ENCODE data around the gene TMEM179.

TMEM179 gene

GRCh38 chr14:104588066-104588857 is 16.3 kb downstream of the TMEM179 start:
- H3K4me3 ChIP-seq (ENCODE audit: control insufficient read depth, low read depth, low read length), result no peak overlapping the region
- no peak for DNase-seq (ENCODE audit: low read depth)
- no peak for TF ChIP-seq CTCF (IDR thresholded peaks at IDR 0.05; ENCODE audit: control insufficient read depth, insufficient read depth, low read depth, low read length, missing control alignments)

- TF ChIP-seq CTCF (IDR thresholded peaks at IDR 0.05; ENCODE audit: control insufficient read depth, insufficient read depth, low read depth, low read length, missing control alignments), result no peak
- no peak overlapping the region for H3K4me3 ChIP-seq (ENCODE audit: control insufficient read depth, low read depth, low read length)
- DNase-seq (ENCODE audit: low read depth), result no peak
Observed at GRCh38 chr14:104587641-104588040, 16.9 kb downstream of the TMEM179 start.

- no peak overlapping the region for H3K4me3 ChIP-seq (ENCODE audit: control insufficient read depth, low read depth, low read length)
- no peak for DNase-seq (ENCODE audit: low read depth)
- TF ChIP-seq CTCF (IDR thresholded peaks at IDR 0.05; ENCODE audit: control insufficient read depth, insufficient read depth, low read depth, low read length, missing control alignments), result no peak
Observed at GRCh38 chr14:104586832-104587620, 17.5 kb downstream of the TMEM179 start.

GRCh38 chr14:104585966-104586697 is 18.4 kb downstream of the TMEM179 start:
- no peak for TF ChIP-seq CTCF (IDR thresholded peaks at IDR 0.05; ENCODE audit: control insufficient read depth, insufficient read depth, low read depth, low read length, missing control alignments)
- DNase-seq (ENCODE audit: low read depth), result no peak
- H3K4me3 ChIP-seq (ENCODE audit: control insufficient read depth, low read depth, low read length), result no peak overlapping the region

GRCh38 chr14:104584557-104584956 is 20.0 kb downstream of the TMEM179 start:
- H3K4me3 ChIP-seq (ENCODE audit: control insufficient read depth, low read depth, low read length), result no peak overlapping the region
- no peak for DNase-seq (ENCODE audit: low read depth)
- TF ChIP-seq CTCF (IDR thresholded peaks at IDR 0.05; ENCODE audit: control insufficient read depth, insufficient read depth, low read depth, low read length, missing control alignments), result no peak

Data from AG09309 (cell line).